ENCODE results near the gene RASA3.

DNA sequence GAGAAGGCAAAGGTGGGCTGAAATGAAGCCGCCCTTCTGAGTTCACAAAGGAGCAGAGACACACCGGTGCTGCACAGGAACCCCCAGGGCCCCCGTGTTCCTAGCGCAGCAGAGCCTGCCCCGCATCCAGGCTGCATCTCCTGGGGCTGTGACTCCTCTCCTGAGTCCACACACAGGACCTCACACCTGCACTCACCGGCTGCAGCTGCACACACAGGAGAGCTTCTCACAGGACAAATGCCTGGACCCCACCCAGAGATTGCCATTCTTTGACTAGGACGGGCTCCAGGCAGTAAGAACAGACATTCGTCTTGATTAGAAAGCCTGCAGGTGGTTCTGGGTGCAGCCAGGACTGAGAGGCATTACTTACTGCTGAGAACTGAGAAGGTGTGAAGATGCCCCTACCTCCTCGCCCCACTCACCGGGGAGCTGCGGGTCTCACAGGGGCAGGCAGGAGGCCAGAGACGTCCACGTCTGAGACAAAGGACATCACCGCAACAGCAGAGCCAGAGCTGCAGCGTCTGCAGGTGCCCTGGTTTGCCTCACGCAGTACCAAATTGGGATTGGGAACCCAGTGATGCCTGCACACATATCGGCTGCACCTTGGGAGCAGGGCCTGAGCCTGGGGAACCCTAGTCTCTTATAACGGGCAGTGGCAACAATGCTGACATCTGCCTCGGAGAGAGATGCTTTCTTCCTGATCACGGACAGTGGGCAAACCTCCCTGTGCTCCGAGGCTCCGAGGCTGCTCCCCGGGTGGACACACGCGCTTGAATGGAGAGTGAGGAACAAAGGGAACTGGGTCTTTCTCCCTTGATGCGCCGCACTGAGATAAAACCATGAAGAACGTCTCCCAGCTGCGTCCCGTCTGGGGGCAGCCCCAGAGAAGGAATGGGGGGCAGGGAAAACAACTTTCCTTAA, 50.4 kb downstream of the RASA3 start:
- TF ChIP-seq, protein P1, sequence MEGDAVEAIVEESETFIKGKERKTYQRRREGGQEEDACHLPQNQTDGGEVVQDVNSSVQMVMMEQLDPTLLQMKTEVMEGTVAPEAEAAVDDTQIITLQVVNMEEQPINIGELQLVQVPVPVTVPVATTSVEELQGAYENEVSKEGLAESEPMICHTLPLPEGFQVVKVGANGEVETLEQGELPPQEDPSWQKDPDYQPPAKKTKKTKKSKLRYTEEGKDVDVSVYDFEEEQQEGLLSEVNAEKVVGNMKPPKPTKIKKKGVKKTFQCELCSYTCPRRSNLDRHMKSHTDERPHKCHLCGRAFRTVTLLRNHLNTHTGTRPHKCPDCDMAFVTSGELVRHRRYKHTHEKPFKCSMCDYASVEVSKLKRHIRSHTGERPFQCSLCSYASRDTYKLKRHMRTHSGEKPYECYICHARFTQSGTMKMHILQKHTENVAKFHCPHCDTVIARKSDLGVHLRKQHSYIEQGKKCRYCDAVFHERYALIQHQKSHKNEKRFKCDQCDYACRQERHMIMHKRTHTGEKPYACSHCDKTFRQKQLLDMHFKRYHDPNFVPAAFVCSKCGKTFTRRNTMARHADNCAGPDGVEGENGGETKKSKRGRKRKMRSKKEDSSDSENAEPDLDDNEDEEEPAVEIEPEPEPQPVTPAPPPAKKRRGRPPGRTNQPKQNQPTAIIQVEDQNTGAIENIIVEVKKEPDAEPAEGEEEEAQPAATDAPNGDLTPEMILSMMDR (IDR thresholded peaks at IDR 0.05) = no peak
- TF ChIP-seq POLR2A (IDR thresholded peaks at IDR 0.05) = no peak

Measured in right lobe of liver (tissue), 4 donors.